A549 (cell line): ENCODE measurements around the gene NOP53. TPM values are rescaled to one million over a fixed set of nuclear protein-coding genes. Genes with fewer than 3 reads are reported as not detected.
A peak's percentile ranks its signal among the peaks of the same experiment; 100 is the strongest.

Source experiments
- ATAC-seq, 2 experiments: fragments of 200-7000 bp in 1 of 2; fragments of >200 bp in 1 of 2; cut with Nextera tagmentation in 1 of 2; cut with Tn5 transposase in 1 of 2; 3 replicates each; pipeline versions ENCODE4 v1.8.0 to v1.9.1; 2018 to 2020; ENCODE audit warnings: mild to moderate bottlenecking in 1 of 2, moderate library complexity in 1 of 2
- CTCF ChIA-PET: fragments of 300-600 bp; sonication (Branson Sonifier 250); formaldehyde crosslinking; extraction: SDS; loops from one replicate; lab custom pipeline; 2021; ENCODE audit warnings: antibody characterized with exemption, inconsistent platforms; lab: Yijun Ruan, JAX
- POLR2A ChIA-PET: fragments of 350-600 bp; formaldehyde crosslinking; extraction: SDS; loops from one replicate; lab custom pipeline; 2021; ENCODE audit warnings: antibody characterized with exemption, inconsistent platforms; lab: Yijun Ruan, JAX
- DNase-seq, 2 experiments: peaks; one replicate each; pipeline versions ENCODE4 v3.0.0 to v3.0.0-alpha.2; 2011 to 2016; ENCODE audit warnings: low read depth in 1 of 2, low spot score in 1 of 2
- FAIRE-seq: peaks from 2 replicates; lab custom pipeline; 2011; peaks lifted over from hg19 to GRCh38; lab: Jason Lieb, UNC
- H3K27ac ChIP-seq, 2 experiments: fragments of >200 bp; sonication (Bioruptor Twin); formaldehyde crosslinking; 3 replicates each; pipeline ENCODE4 v1.5.1; 2016 to 2017
- H3K4me1 ChIP-seq: fragments of >200 bp; sonication (Bioruptor Twin); formaldehyde crosslinking; 3 replicates; pipeline ENCODE4 v1.6.1; 2016
- H3K4me2 ChIP-seq: fragments of >200 bp; sonication (Bioruptor Twin); formaldehyde crosslinking; 3 replicates; pipeline ENCODE4 v1.6.1; 2016
- H3K4me3 ChIP-seq: fragments of >200 bp; sonication (Bioruptor Twin); formaldehyde crosslinking; 3 replicates; pipeline ENCODE4 v1.5.1; 2016
- H3K9me3 ChIP-seq: fragments of >200 bp; sonication (Bioruptor Twin); formaldehyde crosslinking; 3 replicates; pipeline ENCODE4 v1.6.1; 2016
- BHLHE40 ChIP-seq: IDR thresholded peaks from 2 replicates; pipeline ENCODE4 v1.6.1; 2012; ENCODE audit warnings: low read depth, low read length, inconsistent platforms
- CEBPB ChIP-seq, 2 experiments: fragments of >200 bp in 1 of 2; sonication (Bioruptor Twin) in 1 of 2; formaldehyde crosslinking in 1 of 2; IDR thresholded peaks; 2 replicates each; pipeline ENCODE4 v1.6.1; 2012 to 2016
- CHD4 ChIP-seq: fragments of 200-600 bp; sonication (generic); IDR thresholded peaks from 2 replicates; pipeline ENCODE4 v1.6.1; 2016; ENCODE audit warnings: antibody characterized with exemption, mild to moderate bottlenecking, borderline replicate concordance
- EHF ChIP-seq: fragments of 250-450 bp; sonication (Bioruptor Pico); IDR thresholded peaks from 2 replicates; pipeline ENCODE4 v1.5.0; 2020; ENCODE audit warnings: mild to moderate bottlenecking
- ESRRA ChIP-seq: fragments of 150-350 bp; IDR thresholded peaks from 2 replicates; pipeline ENCODE4 v1.6.1; 2014; ENCODE audit warnings: mild to moderate bottlenecking, low read length, borderline replicate concordance
- FOSL2 ChIP-seq, 2 experiments: fragments of 450-650 bp in 1 of 2; fragments of >200 bp in 1 of 2; sonication (Bioruptor Twin) in 1 of 2; formaldehyde crosslinking; IDR thresholded peaks; 2 replicates each; pipeline versions ENCODE4 v1.5.0 to v1.6.1; 2016 to 2020; ENCODE audit warnings: mild to moderate bottlenecking in 1 of 2, moderate library complexity in 1 of 2
- FOXS1 ChIP-seq: fragments of 250-450 bp; sonication (Bioruptor Pico); IDR thresholded peaks from 2 replicates; pipeline ENCODE4 v1.5.0; 2020; ENCODE audit warnings: mild to moderate bottlenecking, moderate library complexity
- HDAC2 ChIP-seq: fragments of 200-600 bp; sonication (generic); IDR thresholded peaks from 2 replicates; pipeline ENCODE4 v1.6.1; 2016
- HOXA7 ChIP-seq: fragments of 250-450 bp; sonication (Bioruptor Pico); IDR thresholded peaks from 2 replicates; pipeline ENCODE4 v1.5.0; 2020; ENCODE audit warnings: mild to moderate bottlenecking, moderate library complexity
- HOXB5 ChIP-seq: fragments of 250-450 bp; sonication (Bioruptor Pico); IDR thresholded peaks from 2 replicates; pipeline ENCODE4 v1.5.0; 2020; ENCODE audit warnings: mild to moderate bottlenecking, moderate library complexity
- JUNB ChIP-seq: fragments of >200 bp; sonication (Bioruptor Twin); formaldehyde crosslinking; IDR thresholded peaks from 2 replicates; pipeline ENCODE4 v1.6.1; 2016
- KDM1A ChIP-seq: fragments of 200-600 bp; sonication (generic); IDR thresholded peaks from 2 replicates; pipeline ENCODE4 v1.6.1; 2016; ENCODE audit warnings: low read depth, mild to moderate bottlenecking
- KDM5A ChIP-seq: fragments of 200-600 bp; sonication (generic); IDR thresholded peaks from 2 replicates; pipeline ENCODE4 v1.6.1; 2016; ENCODE audit warnings: antibody characterized with exemption, mild to moderate bottlenecking
- MYC ChIP-seq: IDR thresholded peaks from 2 replicates; pipeline ENCODE4 v1.6.1; 2012; ENCODE audit warnings: mild to moderate bottlenecking, inconsistent platforms, low read length, improper control_type of control experiment, borderline replicate concordance
- NFE2L2 ChIP-seq: fragments of 150-350 bp; conservative IDR thresholded peaks from 2 replicates; pipeline ENCODE4 v1.6.1; 2014; ENCODE audit warnings: low read length
- NPAS2 ChIP-seq: fragments of 250-450 bp; sonication (Bioruptor Pico); IDR thresholded peaks from 2 replicates; pipeline ENCODE4 v1.8.0; 2022; ENCODE audit warnings: mild to moderate bottlenecking, moderate library complexity, borderline replicate concordance
- NR3C1 ChIP-seq: fragments of >200 bp; sonication (Bioruptor Twin); formaldehyde crosslinking; IDR thresholded peaks from 3 replicates; pipeline ENCODE4 v1.6.1; 2017
- PHF8 ChIP-seq: fragments of 200-600 bp; sonication (generic); IDR thresholded peaks from 2 replicates; pipeline ENCODE4 v1.6.1; 2016; ENCODE audit warnings: low read depth, mild to moderate bottlenecking, antibody characterized with exemption, moderate library complexity, borderline replicate concordance
- POLR2A ChIP-seq: IDR thresholded peaks from 2 replicates; pipeline ENCODE4 v1.6.1; 2012; ENCODE audit warnings: mild to moderate bottlenecking, low read length
- RCOR1 ChIP-seq: fragments of 150-350 bp; IDR thresholded peaks from 2 replicates; pipeline ENCODE4 v1.6.1; 2014; ENCODE audit warnings: antibody characterized with exemption, low read length, low read depth
- RNF2 ChIP-seq: fragments of 200-600 bp; sonication (generic); IDR thresholded peaks from 2 replicates; pipeline ENCODE4 v1.6.1; 2016; ENCODE audit warnings: low read depth, mild to moderate bottlenecking, antibody characterized with exemption, moderate library complexity, borderline replicate concordance
- SMC3 ChIP-seq: fragments of >200 bp; sonication (Bioruptor Twin); formaldehyde crosslinking; IDR thresholded peaks from 3 replicates; pipeline ENCODE4 v1.6.1; 2018; ENCODE audit warnings: inconsistent platforms
- SREBF2 ChIP-seq: fragments of 450-650 bp; IDR thresholded peaks from 2 replicates; pipeline ENCODE4 v1.6.1; 2014; ENCODE audit warnings: mild to moderate bottlenecking, moderate library complexity
- TP53 ChIP-seq: fragments of 250-450 bp; sonication (Bioruptor Pico); IDR thresholded peaks from 2 replicates; pipeline ENCODE4 v1.5.0; 2021; ENCODE audit warnings: mild to moderate bottlenecking, moderate library complexity
- ZC3H11A ChIP-seq: fragments of 450-650 bp; IDR thresholded peaks from 2 replicates; pipeline ENCODE4 v1.6.1; 2014; ENCODE audit warnings: antibody characterized with exemption, mild to moderate bottlenecking
- ZNF302 ChIP-seq: fragments of 250-450 bp; sonication (Bioruptor Pico); IDR thresholded peaks from 2 replicates; pipeline ENCODE4 v1.9.0; 2021; ENCODE audit warnings: inconsistent platforms, mild to moderate bottlenecking, moderate library complexity
- WGBS: methylation state at CpG from one replicate; pipeline ENCODE4 v1.1.6; 2017; ENCODE audit errors: missing lambda C conversion rate; 5-methylcytosine and 5-hydroxymethylcytosine counted together
- polyA plus RNA-seq, 4 experiments: library from polyadenylated mRNA; depleted of rRNA in 3 of 4; stranded (reverse); fragments of >200 nt; fragmentation: RNase III in 1 of 4; extraction: RNeasy Plus Mini Kit Qiagen cat#74134 plus additional on column Dnase treatment in 1 of 4; gene quantifications; 2 replicates in 3 of 4; 3 replicates in 1 of 4; pipeline ENCODE4 v1.2.3, GENCODE V29; 2011 to 2017
- TF ChIP-seq, protein P1 (sequence below): fragments of >200 bp; sonication (Bioruptor Twin); formaldehyde crosslinking; IDR thresholded peaks from 2 replicates; pipeline ENCODE4 v1.6.1; 2016
- TF ChIP-seq, protein P2 (sequence below): IDR thresholded peaks from 2 replicates; pipeline ENCODE4 v1.6.1; 2012
- TF ChIP-seq, protein P3 (sequence below): IDR thresholded peaks from 2 replicates; pipeline ENCODE4 v1.6.1; 2012
- TF ChIP-seq, protein P4 (sequence below): fragments of 200-600 bp; sonication (generic); IDR thresholded peaks from 2 replicates; pipeline ENCODE4 v1.6.1; 2016; ENCODE audit warnings: antibody characterized with exemption, mild to moderate bottlenecking, moderate library complexity
- TF ChIP-seq, protein P5 (sequence below): fragments of >200 bp; sonication (Bioruptor Twin); formaldehyde crosslinking; IDR thresholded peaks from 3 replicates; pipeline ENCODE4 v1.6.1; 2016

The NOP53 gene
- polyA plus RNA-seq, 2 of the 4 experiments (the other 2 are of a cell fraction): 135 to 182 TPM

DNA sequence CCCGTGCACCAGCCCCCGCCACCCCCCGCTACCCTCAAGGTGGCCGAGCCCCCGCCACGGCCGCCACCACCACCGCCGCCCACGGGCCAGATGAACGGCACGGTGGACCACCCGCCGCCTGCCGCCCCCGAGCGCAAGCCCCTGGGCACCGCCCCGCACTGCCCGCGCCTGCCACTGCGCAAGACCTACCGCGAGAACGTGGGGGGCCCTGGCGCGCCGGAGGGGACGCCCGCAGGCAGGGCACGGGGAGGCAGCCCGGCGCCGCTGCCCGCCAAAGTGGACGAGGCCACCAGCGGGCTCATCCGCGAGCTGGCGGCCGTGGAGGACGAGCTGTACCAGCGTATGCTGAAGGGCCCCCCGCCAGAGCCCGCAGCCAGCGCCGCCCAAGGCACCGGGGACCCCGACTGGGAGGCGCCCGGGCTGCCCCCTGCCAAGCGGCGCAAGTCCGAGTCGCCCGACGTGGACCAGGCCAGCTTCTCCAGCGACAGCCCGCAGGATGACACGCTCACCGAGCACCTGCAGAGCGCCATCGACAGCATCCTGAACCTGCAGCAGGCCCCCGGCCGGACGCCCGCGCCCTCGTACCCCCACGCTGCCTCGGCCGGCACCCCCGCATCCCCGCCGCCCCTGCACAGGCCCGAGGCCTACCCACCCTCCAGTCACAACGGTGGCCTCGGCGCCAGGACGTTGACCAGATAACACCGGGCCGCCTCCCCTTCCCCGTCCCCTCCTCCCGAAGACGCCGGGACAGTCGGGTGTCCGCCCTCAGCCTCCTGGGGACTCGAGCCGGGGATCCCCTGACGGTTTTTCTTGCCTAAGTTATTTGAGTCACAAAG lies 43.4 kb upstream of the NOP53 start:
- no peak for FAIRE-seq
- Histone ChIP-seq H3K4me3 (no peak overlapping the region), H3K27ac (no peak overlapping the region), H3K9me3 (no peaks in the 10 kb centered on the region), H3K4me1 (peaks cover 9% of the 10 kb centered on the region), H3K4me2 (no peak overlapping the region)
- no peak for DNase-seq
- ChIA-PET POLR2A (no interaction called here), CTCF (interaction anchor here (0.9 to 23.3 kb wide), 8 partner anchors 10 to 264 kb away, joined by 3 to 1389 read pairs (median 50); partner anchors contain the start of genes EHD2, NAPA and NOP53)
- no peak for ATAC-seq
- 92% methylated on average over 70 of the region's 91 CpGs for WGBS
- TF ChIP-seq, protein P1, sequence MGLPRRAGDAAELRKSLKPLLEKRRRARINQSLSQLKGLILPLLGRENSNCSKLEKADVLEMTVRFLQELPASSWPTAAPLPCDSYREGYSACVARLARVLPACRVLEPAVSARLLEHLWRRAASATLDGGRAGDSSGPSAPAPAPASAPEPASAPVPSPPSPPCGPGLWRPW: no peak
- TF ChIP-seq TP53 (CRISPR knock-in tag): no peak
- TF ChIP-seq HOXB5 (CRISPR knock-in tag): no peak
- TF ChIP-seq ESRRA: no peak
- no peak for TF ChIP-seq SMC3
- TF ChIP-seq JUNB: no peak
- TF ChIP-seq, protein P2, sequence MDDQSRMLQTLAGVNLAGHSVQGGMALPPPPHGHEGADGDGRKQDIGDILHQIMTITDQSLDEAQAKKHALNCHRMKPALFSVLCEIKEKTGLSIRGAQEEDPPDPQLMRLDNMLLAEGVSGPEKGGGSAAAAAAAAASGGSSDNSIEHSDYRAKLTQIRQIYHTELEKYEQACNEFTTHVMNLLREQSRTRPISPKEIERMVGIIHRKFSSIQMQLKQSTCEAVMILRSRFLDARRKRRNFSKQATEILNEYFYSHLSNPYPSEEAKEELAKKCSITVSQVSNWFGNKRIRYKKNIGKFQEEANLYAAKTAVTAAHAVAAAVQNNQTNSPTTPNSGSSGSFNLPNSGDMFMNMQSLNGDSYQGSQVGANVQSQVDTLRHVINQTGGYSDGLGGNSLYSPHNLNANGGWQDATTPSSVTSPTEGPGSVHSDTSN: no peak
- no peak for TF ChIP-seq SREBF2
- TF ChIP-seq ZNF302: no peak
- TF ChIP-seq, protein P3, sequence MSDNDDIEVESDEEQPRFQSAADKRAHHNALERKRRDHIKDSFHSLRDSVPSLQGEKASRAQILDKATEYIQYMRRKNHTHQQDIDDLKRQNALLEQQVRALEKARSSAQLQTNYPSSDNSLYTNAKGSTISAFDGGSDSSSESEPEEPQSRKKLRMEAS: no peak
- TF ChIP-seq EHF (CRISPR knock-in tag): no peak
- TF ChIP-seq MYC: no peak

DNA sequence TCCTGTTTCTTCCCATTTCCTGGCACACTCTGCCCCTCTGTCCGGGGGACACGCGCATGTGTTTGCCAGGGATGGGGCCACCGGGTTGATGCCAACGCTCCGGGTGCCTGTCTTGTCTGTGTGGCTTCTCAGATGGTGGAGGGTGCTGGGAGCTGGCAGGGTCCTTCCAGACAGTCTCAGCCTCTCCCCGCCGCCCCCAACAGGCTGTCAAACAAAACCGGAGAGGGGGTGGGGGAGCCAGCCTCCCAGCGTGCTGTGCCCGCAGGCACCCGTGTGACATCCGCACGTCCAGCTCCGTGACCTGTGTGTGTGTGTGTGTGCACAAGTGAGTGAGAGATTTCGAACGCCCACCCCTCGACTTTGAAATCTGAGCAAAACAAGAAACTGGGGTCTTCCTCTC lies 42.7 kb upstream of the NOP53 start:
- POLR2A ChIA-PET: no interaction called here

DNA sequence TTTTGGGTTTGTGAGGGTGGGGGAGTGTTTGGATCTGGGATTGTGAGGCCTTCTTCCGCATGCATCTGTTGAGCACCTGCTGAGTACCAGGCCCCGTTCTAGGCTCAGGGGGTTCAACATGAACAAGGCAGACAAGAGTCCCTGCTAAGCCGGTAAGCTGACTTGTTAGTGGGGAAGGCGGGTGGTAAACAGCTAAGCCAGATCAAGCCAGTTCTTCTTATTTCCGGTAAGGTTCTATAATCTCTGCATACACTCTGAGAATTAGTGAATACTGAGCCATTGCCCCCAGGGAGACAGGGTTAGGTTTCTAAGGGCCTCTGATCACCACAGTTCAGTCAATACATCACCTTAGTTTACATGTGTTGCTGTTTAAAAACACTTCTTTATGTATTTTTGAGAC lies 42.0 kb upstream of the NOP53 start:
- H3K27ac ChIP-seq: 0 out of 6 replicates have a peak overlapping the region, but pooled peaks of 1 of the 2 experiments have one; percentile 3
- ChIA-PET POLR2A (no interaction called here), CTCF (interaction anchor here (0.6 to 23.3 kb wide), 13 partner anchors 9 to 407 kb away, joined by 3 to 1389 read pairs (median 3); partner anchors contain the start of genes EHD2, KPTN, NAPA and NOP53)
- ATAC-seq (no peak), DNase-seq (no peak), FAIRE-seq (no peak)
- TF ChIP-seq CEBPB (IDR thresholded peaks at IDR 0.05) (no peak), NR3C1 (no peak), KDM5A (no peak), RNF2 (no peak), BHLHE40 (no peak), CHD4 (no peak), ZC3H11A (no peak), FOSL2 (IDR thresholded peaks at IDR 0.05) (no peak), FOSL2 (CRISPR knock-in tag; IDR thresholded peaks at IDR 0.05) (no peak), HOXA7 (CRISPR knock-in tag) (no peak), POLR2A (no peak), NPAS2 (no peak), FOXS1 (no peak)
- TF ChIP-seq, protein P4, sequence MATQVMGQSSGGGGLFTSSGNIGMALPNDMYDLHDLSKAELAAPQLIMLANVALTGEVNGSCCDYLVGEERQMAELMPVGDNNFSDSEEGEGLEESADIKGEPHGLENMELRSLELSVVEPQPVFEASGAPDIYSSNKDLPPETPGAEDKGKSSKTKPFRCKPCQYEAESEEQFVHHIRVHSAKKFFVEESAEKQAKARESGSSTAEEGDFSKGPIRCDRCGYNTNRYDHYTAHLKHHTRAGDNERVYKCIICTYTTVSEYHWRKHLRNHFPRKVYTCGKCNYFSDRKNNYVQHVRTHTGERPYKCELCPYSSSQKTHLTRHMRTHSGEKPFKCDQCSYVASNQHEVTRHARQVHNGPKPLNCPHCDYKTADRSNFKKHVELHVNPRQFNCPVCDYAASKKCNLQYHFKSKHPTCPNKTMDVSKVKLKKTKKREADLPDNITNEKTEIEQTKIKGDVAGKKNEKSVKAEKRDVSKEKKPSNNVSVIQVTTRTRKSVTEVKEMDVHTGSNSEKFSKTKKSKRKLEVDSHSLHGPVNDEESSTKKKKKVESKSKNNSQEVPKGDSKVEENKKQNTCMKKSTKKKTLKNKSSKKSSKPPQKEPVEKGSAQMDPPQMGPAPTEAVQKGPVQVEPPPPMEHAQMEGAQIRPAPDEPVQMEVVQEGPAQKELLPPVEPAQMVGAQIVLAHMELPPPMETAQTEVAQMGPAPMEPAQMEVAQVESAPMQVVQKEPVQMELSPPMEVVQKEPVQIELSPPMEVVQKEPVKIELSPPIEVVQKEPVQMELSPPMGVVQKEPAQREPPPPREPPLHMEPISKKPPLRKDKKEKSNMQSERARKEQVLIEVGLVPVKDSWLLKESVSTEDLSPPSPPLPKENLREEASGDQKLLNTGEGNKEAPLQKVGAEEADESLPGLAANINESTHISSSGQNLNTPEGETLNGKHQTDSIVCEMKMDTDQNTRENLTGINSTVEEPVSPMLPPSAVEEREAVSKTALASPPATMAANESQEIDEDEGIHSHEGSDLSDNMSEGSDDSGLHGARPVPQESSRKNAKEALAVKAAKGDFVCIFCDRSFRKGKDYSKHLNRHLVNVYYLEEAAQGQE: no peak
- WGBS: 93% methylated on average over 5 of the region's 5 CpGs
- no peak overlapping the region for H3K4me2 ChIP-seq
- 0 out of 3 replicates have a peak, but pooled peaks cover 5% of the 10 kb centered on the region for H3K4me1 ChIP-seq
- no peak overlapping the region for H3K4me3 ChIP-seq
- no peaks in the 10 kb centered on the region for H3K9me3 ChIP-seq

More for the DNA sequence above, 42.7 kb upstream of the NOP53 start:
- ATAC-seq (no peak), DNase-seq (no peak), FAIRE-seq (no peak)
- CTCF ChIA-PET: interaction anchor here (0.7 to 23.3 kb wide), 9 partner anchors 10 to 265 kb away, joined by 3 to 1389 read pairs (median 12); partner anchors contain the start of genes EHD2, KPTN and NOP53
- peaks cover 8% of the 10 kb centered on the region for H3K4me1 ChIP-seq
- H3K4me3 ChIP-seq: no peak overlapping the region
- H3K27ac ChIP-seq: no peak overlapping the region
- 87% methylated on average over 18 of the region's 18 CpGs for WGBS
- H3K9me3 ChIP-seq: no peaks in the 10 kb centered on the region
- no peak overlapping the region for H3K4me2 ChIP-seq
- TF ChIP-seq CEBPB (IDR thresholded peaks at IDR 0.05) (no peak), NFE2L2 (no peak), FOXS1 (no peak), HDAC2 (no peak), KDM1A (no peak), RCOR1 (no peak), BHLHE40 (no peak), PHF8 (no peak)
- TF ChIP-seq, protein P5, sequence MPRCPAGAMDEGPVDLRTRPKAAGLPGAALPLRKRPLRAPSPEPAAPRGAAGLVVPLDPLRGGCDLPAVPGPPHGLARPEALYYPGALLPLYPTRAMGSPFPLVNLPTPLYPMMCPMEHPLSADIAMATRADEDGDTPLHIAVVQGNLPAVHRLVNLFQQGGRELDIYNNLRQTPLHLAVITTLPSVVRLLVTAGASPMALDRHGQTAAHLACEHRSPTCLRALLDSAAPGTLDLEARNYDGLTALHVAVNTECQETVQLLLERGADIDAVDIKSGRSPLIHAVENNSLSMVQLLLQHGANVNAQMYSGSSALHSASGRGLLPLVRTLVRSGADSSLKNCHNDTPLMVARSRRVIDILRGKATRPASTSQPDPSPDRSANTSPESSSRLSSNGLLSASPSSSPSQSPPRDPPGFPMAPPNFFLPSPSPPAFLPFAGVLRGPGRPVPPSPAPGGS: no peak
